DOHH2 (cell line): ENCODE data around the gene ATP7B.

Source experiments
- H3F3A ChIP-seq: fragments of 200-600 bp; sonication (generic), shearing (Covaris generic); 2 replicates; pipeline ENCODE4 v1.6.0; 2016; ENCODE audit warnings: antibody characterized with exemption, mild to moderate bottlenecking; ENCODE audit not compliant: control insufficient read depth, insufficient read depth
- H3K27ac ChIP-seq: fragments of 200-600 bp; sonication (generic); 2 replicates; pipeline ENCODE4 v1.5.1; 2014; ENCODE audit warnings: low read depth, mild to moderate bottlenecking, low read length, moderate library complexity
- H3K27me3 ChIP-seq: fragments of 200-600 bp; sonication (generic); 2 replicates; pipeline ENCODE4 v1.6.1; 2014; ENCODE audit warnings: mild to moderate bottlenecking, low read length, mixed read lengths; ENCODE audit not compliant: control insufficient read depth
- H3K36me3 ChIP-seq: fragments of 200-600 bp; sonication (generic); 2 replicates; pipeline ENCODE4 v1.6.1; 2014; ENCODE audit warnings: mild to moderate bottlenecking, low read length, moderate library complexity, mixed read lengths; ENCODE audit not compliant: control insufficient read depth
- H3K4me1 ChIP-seq: fragments of 200-600 bp; sonication (generic); 2 replicates; pipeline ENCODE4 v1.6.1; 2014; ENCODE audit warnings: mild to moderate bottlenecking, low read length, mixed read lengths; ENCODE audit not compliant: control insufficient read depth
- H3K4me2 ChIP-seq: fragments of 200-600 bp; sonication (generic); 2 replicates; pipeline ENCODE4 v1.6.0; 2014; ENCODE audit warnings: mild to moderate bottlenecking, low read length, moderate library complexity
- H3K4me3 ChIP-seq: fragments of 200-600 bp; sonication (generic); 2 replicates; pipeline ENCODE4 v1.5.1; 2014; ENCODE audit warnings: mild to moderate bottlenecking, low read length, mixed read lengths
- H3K79me2 ChIP-seq: fragments of 200-600 bp; sonication (generic); 2 replicates; pipeline ENCODE4 v1.6.1; 2014; ENCODE audit warnings: mild to moderate bottlenecking, low read length, mixed read lengths; ENCODE audit not compliant: control insufficient read depth
- H3K9me2 ChIP-seq: fragments of 200-600 bp; sonication (generic); replicated peaks from 2 replicates; pipeline ENCODE4 v1.6.1; 2014; ENCODE audit warnings: mild to moderate bottlenecking, low read length, mixed read lengths; ENCODE audit not compliant: control insufficient read depth
- H3K9me3 ChIP-seq: fragments of 200-600 bp; sonication (generic); 2 replicates; pipeline ENCODE4 v1.6.1; 2014; ENCODE audit warnings: antibody characterized with exemption, low read length, mixed read lengths; ENCODE audit not compliant: control insufficient read depth, insufficient read depth
- H4K20me1 ChIP-seq: fragments of 200-600 bp; sonication (generic); 2 replicates; pipeline ENCODE4 v1.6.0; 2014; ENCODE audit warnings: low read depth, mild to moderate bottlenecking, antibody characterized with exemption, low read length, moderate library complexity; ENCODE audit not compliant: control insufficient read depth, insufficient read depth
- EZH2phosphoT487 ChIP-seq: fragments of 200-600 bp; sonication (generic); IDR thresholded peaks from 2 replicates; pipeline ENCODE4 v1.6.1; 2017; ENCODE audit warnings: borderline replicate concordance, mild to moderate bottlenecking, antibody characterized with exemption, low read length, moderate library complexity, mixed read lengths
- TF ChIP-seq, protein P1 (sequence below): fragments of 200-600 bp; sonication (generic); IDR thresholded peaks from one replicate; pipeline ENCODE4 v1.5.1; 2014; ENCODE audit warnings: antibody characterized with exemption, mild to moderate bottlenecking, low read depth, low read length; ENCODE audit not compliant: poor library complexity, severe bottlenecking

ATP7B gene

GRCh38 chr13:51923983-51924539 lies 87.2 kb downstream of the ATP7B start:
- peaks cover 45% of the 10 kb centered on the region for H3K27me3 ChIP-seq
- H3K4me3 ChIP-seq: no peak overlapping the region
- H3K36me3 ChIP-seq: no peaks in the 10 kb centered on the region
- H3K79me2 ChIP-seq: no peaks in the 10 kb centered on the region
- H4K20me1 ChIP-seq: no peaks in the 10 kb centered on the region
- no peak for TF ChIP-seq EZH2phosphoT487
- TF ChIP-seq, protein P1, sequence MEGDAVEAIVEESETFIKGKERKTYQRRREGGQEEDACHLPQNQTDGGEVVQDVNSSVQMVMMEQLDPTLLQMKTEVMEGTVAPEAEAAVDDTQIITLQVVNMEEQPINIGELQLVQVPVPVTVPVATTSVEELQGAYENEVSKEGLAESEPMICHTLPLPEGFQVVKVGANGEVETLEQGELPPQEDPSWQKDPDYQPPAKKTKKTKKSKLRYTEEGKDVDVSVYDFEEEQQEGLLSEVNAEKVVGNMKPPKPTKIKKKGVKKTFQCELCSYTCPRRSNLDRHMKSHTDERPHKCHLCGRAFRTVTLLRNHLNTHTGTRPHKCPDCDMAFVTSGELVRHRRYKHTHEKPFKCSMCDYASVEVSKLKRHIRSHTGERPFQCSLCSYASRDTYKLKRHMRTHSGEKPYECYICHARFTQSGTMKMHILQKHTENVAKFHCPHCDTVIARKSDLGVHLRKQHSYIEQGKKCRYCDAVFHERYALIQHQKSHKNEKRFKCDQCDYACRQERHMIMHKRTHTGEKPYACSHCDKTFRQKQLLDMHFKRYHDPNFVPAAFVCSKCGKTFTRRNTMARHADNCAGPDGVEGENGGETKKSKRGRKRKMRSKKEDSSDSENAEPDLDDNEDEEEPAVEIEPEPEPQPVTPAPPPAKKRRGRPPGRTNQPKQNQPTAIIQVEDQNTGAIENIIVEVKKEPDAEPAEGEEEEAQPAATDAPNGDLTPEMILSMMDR: no peak
- H3K4me2 ChIP-seq: no peak overlapping the region
- H3F3A ChIP-seq: no peaks in the 10 kb centered on the region
- H3K9me2 ChIP-seq: no peaks in the 10 kb centered on the region
- no peaks in the 10 kb centered on the region for H3K9me3 ChIP-seq
- H3K4me1 ChIP-seq: peaks cover 9% of the 10 kb centered on the region; the same call in 1 of the 2 replicates
- H3K27ac ChIP-seq: no peak overlapping the region

DNA sequence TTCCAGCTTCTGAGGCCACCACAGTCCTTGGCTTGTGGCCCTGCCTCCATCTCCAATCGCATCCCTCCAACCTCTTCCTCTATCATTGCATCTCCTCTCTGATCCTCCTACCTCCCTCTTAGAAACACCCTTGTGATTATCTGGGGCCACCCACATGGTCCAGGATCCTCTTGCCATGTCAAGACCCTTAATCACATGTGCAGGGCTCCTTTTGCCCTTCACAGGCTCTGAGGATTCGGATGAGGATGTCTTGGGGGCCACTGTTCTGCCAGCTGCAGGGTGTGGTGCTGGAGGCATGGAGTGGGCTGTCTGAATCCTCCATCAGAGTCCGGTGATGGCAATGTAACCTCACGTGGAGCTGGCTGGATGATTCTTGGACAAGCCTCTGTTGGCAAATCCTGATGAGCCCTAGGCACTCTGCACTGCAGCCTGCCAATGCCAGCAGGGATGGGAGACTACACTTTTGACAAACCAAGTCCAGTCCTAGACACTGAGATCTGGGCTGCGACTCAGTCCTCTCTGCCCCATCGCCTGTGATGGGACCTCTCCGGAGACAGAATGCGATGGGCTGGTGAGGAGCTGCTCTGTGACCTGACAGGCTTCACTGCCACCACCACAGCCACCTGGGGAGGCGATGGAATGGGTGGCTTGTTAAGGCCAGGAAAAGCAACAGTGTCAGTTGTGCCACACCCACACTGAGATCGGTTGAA lies 88.3 kb downstream of the ATP7B start:
- no peak for TF ChIP-seq EZH2phosphoT487
- TF ChIP-seq, protein P1: no peak
- H4K20me1 ChIP-seq: no peaks in the 10 kb centered on the region
- no peaks in the 10 kb centered on the region for H3K36me3 ChIP-seq
- no peak overlapping the region for H3K27ac ChIP-seq
- no peaks in the 10 kb centered on the region for H3F3A ChIP-seq
- H3K27me3 ChIP-seq: peaks cover 36% of the 10 kb centered on the region
- H3K79me2 ChIP-seq: no peaks in the 10 kb centered on the region
- H3K9me2 ChIP-seq: no peaks in the 10 kb centered on the region
- H3K4me1 ChIP-seq: peaks cover 4% of the 10 kb centered on the region; the same call in 1 of the 2 replicates
- H3K4me2 ChIP-seq: no peak overlapping the region
- H3K9me3 ChIP-seq: no peaks in the 10 kb centered on the region
- H3K4me3 ChIP-seq: no peak overlapping the region

DNA sequence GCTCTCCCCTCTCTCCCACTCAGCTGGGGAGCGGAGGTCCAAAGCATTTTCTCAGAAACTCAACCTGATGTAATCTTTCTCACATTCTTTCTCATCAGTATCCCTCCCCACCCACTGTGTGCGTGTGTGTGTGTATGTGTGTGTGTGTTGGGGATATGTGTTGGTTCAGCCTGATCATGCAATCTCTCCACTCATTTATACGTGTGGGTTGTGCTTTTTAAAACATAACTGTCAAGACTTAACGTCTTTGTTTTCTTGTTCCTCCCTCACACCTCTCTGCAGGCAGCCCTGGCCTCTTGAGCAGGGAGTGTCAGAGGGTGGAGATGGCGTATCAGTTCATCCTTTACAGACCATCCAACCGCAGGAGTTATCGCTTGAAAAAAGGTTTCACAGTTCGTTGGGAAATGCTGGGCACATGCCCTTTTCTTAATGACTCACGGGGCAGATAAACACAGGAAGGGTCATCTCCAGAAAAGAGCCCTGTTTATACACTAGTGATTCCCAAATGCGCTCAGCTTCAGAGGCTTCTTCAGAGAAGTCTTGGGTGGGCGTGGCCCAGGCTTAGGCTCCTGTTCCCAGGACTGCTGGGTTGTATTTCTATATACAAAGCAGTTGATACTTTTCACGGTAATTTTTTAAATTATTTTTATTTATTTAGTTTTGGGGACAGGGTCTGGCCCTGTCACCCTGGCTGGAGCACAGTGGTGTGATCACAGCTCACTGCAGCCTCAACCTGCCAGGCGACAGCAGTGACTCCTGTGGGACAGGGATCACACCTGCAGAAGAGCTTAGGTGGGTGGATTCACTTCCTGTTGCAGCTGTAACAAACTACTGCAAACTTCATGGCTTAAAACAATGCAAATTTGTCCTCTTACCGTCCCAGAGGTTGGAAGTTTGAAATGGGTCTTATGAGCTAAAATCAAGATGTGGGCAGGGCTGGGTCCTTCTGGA lies 89.2 kb downstream of the ATP7B start:
- Histone ChIP-seq H3K27me3 (peaks cover 32% of the 10 kb centered on the region), H3F3A (no peaks in the 10 kb centered on the region), H3K4me2 (no peak overlapping the region), H3K27ac (no peak overlapping the region), H3K4me1 (peaks cover 4% of the 10 kb centered on the region; the same call in 1 of the 2 replicates), H3K9me3 (no peaks in the 10 kb centered on the region), H3K79me2 (no peaks in the 10 kb centered on the region), H3K4me3 (no peak overlapping the region), H4K20me1 (no peaks in the 10 kb centered on the region), H3K9me2 (no peaks in the 10 kb centered on the region), H3K36me3 (no peaks in the 10 kb centered on the region)
- TF ChIP-seq EZH2phosphoT487: no peak
- TF ChIP-seq, protein P1: no peak
